Measurements from ENCODE around the gene LZTS2.
A peak's percentile ranks its signal among the peaks of the same experiment; 100 is the strongest.

The LZTS2 gene

GRCh38 chr10:101047961-101048892 is 48.6 kb downstream of the LZTS2 start:
- Histone ChIP-seq H3K27me3 (ENCODE audit: insufficient read depth, low read length) (no peaks in the 10 kb centered on the region), H3K27ac (ENCODE audit: low read depth, low read length, poor library complexity, severe bottlenecking) (no peak overlapping the region), H2AFZ (ENCODE audit: low read length) (no peak overlapping the region), H3K9ac (ENCODE audit: low read length) (no peak overlapping the region), H3K4me1 (ENCODE audit: insufficient read depth, low read length, severe bottlenecking) (peaks cover 10% of the 10 kb centered on the region), H3K4me3 (ENCODE audit: low read depth, low read length, poor library complexity, severe bottlenecking) (no peak overlapping the region), H3K36me3 (ENCODE audit: insufficient read depth, low read length) (no peaks in the 10 kb centered on the region), H3K4me2 (ENCODE audit: low read length) (no peak overlapping the region), H3F3A (ENCODE audit: insufficient read depth, low read length) (no peaks in the 10 kb centered on the region), H3K9me2 (ENCODE audit: low read depth, low read length) (no peaks in the 10 kb centered on the region), H3K9me3 (ENCODE audit: low read length) (no peaks in the 10 kb centered on the region), H4K20me1 (ENCODE audit: insufficient read depth, low read length) (no peaks in the 10 kb centered on the region), H3K79me2 (ENCODE audit: insufficient read depth, low read length) (no peaks in the 10 kb centered on the region)
- no peak for TF ChIP-seq CTCF (IDR thresholded peaks at IDR 0.05; ENCODE audit: low read length)
- TF ChIP-seq EZH2 (IDR thresholded peaks at IDR 0.05; ENCODE audit: borderline replicate concordance, low read length): no peak

GRCh38 chr10:101050208-101051069 is 50.8 kb downstream of the LZTS2 start:
- no peaks in the 10 kb centered on the region for H3K27me3 ChIP-seq (ENCODE audit: insufficient read depth, low read length)
- H4K20me1 ChIP-seq (ENCODE audit: insufficient read depth, low read length): no peaks in the 10 kb centered on the region
- H3K27ac ChIP-seq (ENCODE audit: low read depth, low read length, poor library complexity, severe bottlenecking): no peak overlapping the region
- peak overlapping the region; percentile 14 for H3K4me3 ChIP-seq (ENCODE audit: low read depth, low read length, poor library complexity, severe bottlenecking)
- peak overlapping the region; percentile 43 for H3K4me2 ChIP-seq (ENCODE audit: low read length)
- no peaks in the 10 kb centered on the region for H3K9me2 ChIP-seq (ENCODE audit: low read depth, low read length)
- no peak overlapping the region for H2AFZ ChIP-seq (ENCODE audit: low read length)
- no peaks in the 10 kb centered on the region for H3F3A ChIP-seq (ENCODE audit: insufficient read depth, low read length)
- peaks cover 6% of the 10 kb centered on the region for H3K4me1 ChIP-seq (ENCODE audit: insufficient read depth, low read length, severe bottlenecking)
- H3K79me2 ChIP-seq (ENCODE audit: insufficient read depth, low read length): no peaks in the 10 kb centered on the region
- no peaks in the 10 kb centered on the region for H3K9me3 ChIP-seq (ENCODE audit: low read length)
- no peaks in the 10 kb centered on the region for H3K36me3 ChIP-seq (ENCODE audit: insufficient read depth, low read length)
- TF ChIP-seq EZH2 (IDR thresholded peaks at IDR 0.05; ENCODE audit: borderline replicate concordance, low read length): no peak
- TF ChIP-seq CTCF (IDR thresholded peaks at IDR 0.05; ENCODE audit: low read length): peak; percentile 60
- H3K9ac ChIP-seq (ENCODE audit: low read length): no peak overlapping the region

GRCh38 chr10:101052285-101052684 is 52.7 kb downstream of the LZTS2 start:
- Histone ChIP-seq H3K4me1 (ENCODE audit: insufficient read depth, low read length, severe bottlenecking) (peaks cover 6% of the 10 kb centered on the region), H3K9me2 (ENCODE audit: low read depth, low read length) (no peaks in the 10 kb centered on the region), H3F3A (ENCODE audit: insufficient read depth, low read length) (no peaks in the 10 kb centered on the region), H3K4me2 (ENCODE audit: low read length) (no peak overlapping the region), H3K9ac (ENCODE audit: low read length) (no peak overlapping the region), H4K20me1 (ENCODE audit: insufficient read depth, low read length) (no peaks in the 10 kb centered on the region), H3K4me3 (ENCODE audit: low read depth, low read length, poor library complexity, severe bottlenecking) (no peak overlapping the region), H3K9me3 (ENCODE audit: low read length) (no peaks in the 10 kb centered on the region), H3K27ac (ENCODE audit: low read depth, low read length, poor library complexity, severe bottlenecking) (no peak overlapping the region), H2AFZ (ENCODE audit: low read length) (no peak overlapping the region), H3K36me3 (ENCODE audit: insufficient read depth, low read length) (no peaks in the 10 kb centered on the region; the same call in 1 of the 2 replicates), H3K79me2 (ENCODE audit: insufficient read depth, low read length) (no peaks in the 10 kb centered on the region), H3K27me3 (ENCODE audit: insufficient read depth, low read length) (no peaks in the 10 kb centered on the region)
- no peak for TF ChIP-seq EZH2 (IDR thresholded peaks at IDR 0.05; ENCODE audit: borderline replicate concordance, low read length)
- TF ChIP-seq CTCF (IDR thresholded peaks at IDR 0.05; ENCODE audit: low read length): no peak
